MM.1S (cell line): Measurements from ENCODE around the gene BRD8.
A peak's percentile ranks its signal among the peaks of the same experiment; 100 is the strongest.

Source experiments
- DNase-seq: peaks from one replicate; pipeline ENCODE4 v3.0.0-alpha.2; 2015
- H2AFZ ChIP-seq: fragments of 300-600 bp; sonication (generic); 2 replicates; pipeline ENCODE4 v1.6.0; 2016; ENCODE audit warnings: antibody characterized with exemption, low read length
- H3F3A ChIP-seq: fragments of 300-600 bp; sonication (generic); 2 replicates; pipeline ENCODE4 v1.6.1; 2016; ENCODE audit warnings: mild to moderate bottlenecking, antibody characterized with exemption, low read length, moderate library complexity, mixed read lengths; ENCODE audit not compliant: insufficient read depth
- H3K27ac ChIP-seq: fragments of 300-600 bp; sonication (generic); 2 replicates; pipeline ENCODE4 v1.5.1; 2016; ENCODE audit warnings: mild to moderate bottlenecking, low read length
- H3K27me3 ChIP-seq: fragments of 300-600 bp; sonication (generic); replicated peaks from 2 replicates; pipeline ENCODE4 v1.6.0; 2016; ENCODE audit warnings: low read length; ENCODE audit not compliant: insufficient read depth
- H3K36me3 ChIP-seq: fragments of 300-600 bp; sonication (generic); replicated peaks from 2 replicates; pipeline ENCODE4 v1.6.1; 2016; ENCODE audit warnings: mild to moderate bottlenecking, low read length, mixed read lengths; ENCODE audit not compliant: insufficient read depth
- H3K4me1 ChIP-seq: fragments of 300-600 bp; sonication (generic); 2 replicates; pipeline ENCODE4 v1.6.1; 2016; ENCODE audit warnings: low read length, mixed read lengths
- H3K4me2 ChIP-seq: fragments of 300-600 bp; sonication (generic); 2 replicates; pipeline ENCODE4 v1.6.0; 2016; ENCODE audit warnings: low read depth, low read length
- H3K4me3 ChIP-seq: fragments of 300-600 bp; sonication (generic); 2 replicates; pipeline ENCODE4 v1.5.1; 2016; ENCODE audit warnings: low read length, mixed read lengths
- H3K79me2 ChIP-seq: fragments of 300-600 bp; sonication (generic); 2 replicates; pipeline ENCODE4 v1.6.1; 2016; ENCODE audit warnings: mixed run types, low read length, mixed read lengths
- H3K9ac ChIP-seq: fragments of 300-600 bp; sonication (generic); 2 replicates; pipeline ENCODE4 v1.6.1; 2016; ENCODE audit warnings: low read length, mixed read lengths
- H3K9me2 ChIP-seq: fragments of 300-600 bp; sonication (generic); replicated peaks from 2 replicates; pipeline ENCODE4 v1.6.1; 2016; ENCODE audit warnings: mild to moderate bottlenecking, low read length, mixed read lengths; ENCODE audit not compliant: insufficient read depth
- H3K9me3 ChIP-seq: fragments of 300-600 bp; sonication (generic); replicated peaks from 2 replicates; pipeline ENCODE4 v1.6.1; 2016; ENCODE audit warnings: mild to moderate bottlenecking, low read length, mixed read lengths; ENCODE audit not compliant: insufficient read depth
- H4K20me1 ChIP-seq: fragments of 300-600 bp; sonication (generic); 2 replicates; pipeline ENCODE4 v1.6.1; 2016; ENCODE audit warnings: mild to moderate bottlenecking, low read length, moderate library complexity, mixed read lengths; ENCODE audit not compliant: insufficient read depth
- EZH2 ChIP-seq: fragments of 300-600 bp; sonication (generic); optimal IDR thresholded peaks from 2 replicates; pipeline ENCODE3; 2017; ENCODE audit warnings: low read depth, mild to moderate bottlenecking, antibody characterized with exemption, low read length, mixed read lengths
- EZH2phosphoT487 ChIP-seq: fragments of 300-600 bp; sonication (generic); IDR thresholded peaks from 2 replicates; pipeline ENCODE4 v1.6.1; 2018; ENCODE audit warnings: antibody characterized with exemption, low read length
- TF ChIP-seq, protein P1 (sequence below): fragments of 300-600 bp; sonication (generic); IDR thresholded peaks from 2 replicates; pipeline ENCODE4 v1.5.1; 2016; ENCODE audit warnings: antibody characterized with exemption, low read length, mixed read lengths

The BRD8 gene

DNA sequence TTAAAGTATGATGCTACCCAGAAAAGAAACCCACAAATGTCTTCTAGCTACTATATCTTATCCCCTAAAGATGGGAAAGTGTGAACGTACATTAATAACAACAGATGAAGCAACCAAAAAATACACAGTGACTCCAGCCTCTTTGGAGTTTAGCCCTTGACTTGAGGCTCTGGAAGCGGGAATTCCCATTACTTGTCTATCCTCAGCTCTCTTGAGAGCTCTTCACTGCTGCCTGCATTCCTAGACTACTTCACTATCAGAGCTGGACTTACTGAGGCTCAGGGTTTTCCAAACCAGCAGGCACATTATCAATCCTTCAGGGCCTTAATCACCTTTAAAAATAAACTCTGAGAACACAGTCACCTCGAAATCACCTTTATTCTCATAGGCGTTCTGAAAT lies 38.2 kb downstream of the BRD8 start:
- Histone ChIP-seq H3K9me3 (no peaks in the 10 kb centered on the region), H3K4me2 (no peak overlapping the region), H2AFZ (no peak overlapping the region), H3F3A (no peaks in the 10 kb centered on the region), H3K27me3 (no peaks in the 10 kb centered on the region), H3K4me1 (no peaks in the 10 kb centered on the region), H3K4me3 (no peak overlapping the region), H3K27ac (no peak overlapping the region), H3K9me2 (no peaks in the 10 kb centered on the region), H4K20me1 (no peaks in the 10 kb centered on the region), H3K36me3 (no peaks in the 10 kb centered on the region), H3K9ac (no peak overlapping the region), H3K79me2 (no peaks in the 10 kb centered on the region)
- TF ChIP-seq, protein P1, sequence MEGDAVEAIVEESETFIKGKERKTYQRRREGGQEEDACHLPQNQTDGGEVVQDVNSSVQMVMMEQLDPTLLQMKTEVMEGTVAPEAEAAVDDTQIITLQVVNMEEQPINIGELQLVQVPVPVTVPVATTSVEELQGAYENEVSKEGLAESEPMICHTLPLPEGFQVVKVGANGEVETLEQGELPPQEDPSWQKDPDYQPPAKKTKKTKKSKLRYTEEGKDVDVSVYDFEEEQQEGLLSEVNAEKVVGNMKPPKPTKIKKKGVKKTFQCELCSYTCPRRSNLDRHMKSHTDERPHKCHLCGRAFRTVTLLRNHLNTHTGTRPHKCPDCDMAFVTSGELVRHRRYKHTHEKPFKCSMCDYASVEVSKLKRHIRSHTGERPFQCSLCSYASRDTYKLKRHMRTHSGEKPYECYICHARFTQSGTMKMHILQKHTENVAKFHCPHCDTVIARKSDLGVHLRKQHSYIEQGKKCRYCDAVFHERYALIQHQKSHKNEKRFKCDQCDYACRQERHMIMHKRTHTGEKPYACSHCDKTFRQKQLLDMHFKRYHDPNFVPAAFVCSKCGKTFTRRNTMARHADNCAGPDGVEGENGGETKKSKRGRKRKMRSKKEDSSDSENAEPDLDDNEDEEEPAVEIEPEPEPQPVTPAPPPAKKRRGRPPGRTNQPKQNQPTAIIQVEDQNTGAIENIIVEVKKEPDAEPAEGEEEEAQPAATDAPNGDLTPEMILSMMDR, result no peak
- no peak for TF ChIP-seq EZH2
- no peak for TF ChIP-seq EZH2phosphoT487
- DNase-seq, result no peak

DNA sequence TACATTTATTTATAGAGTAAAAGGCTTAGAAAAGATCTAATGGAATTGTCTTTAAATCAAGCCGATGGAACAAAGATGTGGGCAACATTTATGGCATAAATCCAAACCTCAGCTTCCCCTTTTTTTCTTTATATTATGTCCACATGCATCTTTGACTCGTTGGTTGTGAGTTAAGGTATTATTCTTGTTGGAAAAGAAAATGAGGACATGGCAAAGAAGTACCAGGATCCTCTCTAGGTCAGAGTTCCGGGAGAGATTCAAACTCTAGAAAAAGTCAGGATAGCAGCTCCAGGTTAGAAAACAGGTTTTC lies 38.7 kb downstream of the BRD8 start:
- H3K36me3 ChIP-seq, result no peaks in the 10 kb centered on the region
- no peak for DNase-seq
- no peaks in the 10 kb centered on the region for H3K4me1 ChIP-seq
- H3K79me2 ChIP-seq, result no peaks in the 10 kb centered on the region
- H2AFZ ChIP-seq, result peak overlapping the region; percentile 52
- no peaks in the 10 kb centered on the region for H3K9me2 ChIP-seq
- no peaks in the 10 kb centered on the region for H3F3A ChIP-seq
- H3K9ac ChIP-seq, result no peak overlapping the region; the same call in 1 of the 2 replicates
- no peaks in the 10 kb centered on the region for H4K20me1 ChIP-seq
- no peaks in the 10 kb centered on the region for H3K27me3 ChIP-seq
- no peaks in the 10 kb centered on the region for H3K9me3 ChIP-seq
- peak overlapping the region; percentile 49 for H3K4me2 ChIP-seq
- no peak overlapping the region for H3K27ac ChIP-seq
- TF ChIP-seq, protein P1, result no peak
- TF ChIP-seq EZH2 (no peak), EZH2phosphoT487 (no peak)
- H3K4me3 ChIP-seq, result peak overlapping the region; percentile 40

DNA sequence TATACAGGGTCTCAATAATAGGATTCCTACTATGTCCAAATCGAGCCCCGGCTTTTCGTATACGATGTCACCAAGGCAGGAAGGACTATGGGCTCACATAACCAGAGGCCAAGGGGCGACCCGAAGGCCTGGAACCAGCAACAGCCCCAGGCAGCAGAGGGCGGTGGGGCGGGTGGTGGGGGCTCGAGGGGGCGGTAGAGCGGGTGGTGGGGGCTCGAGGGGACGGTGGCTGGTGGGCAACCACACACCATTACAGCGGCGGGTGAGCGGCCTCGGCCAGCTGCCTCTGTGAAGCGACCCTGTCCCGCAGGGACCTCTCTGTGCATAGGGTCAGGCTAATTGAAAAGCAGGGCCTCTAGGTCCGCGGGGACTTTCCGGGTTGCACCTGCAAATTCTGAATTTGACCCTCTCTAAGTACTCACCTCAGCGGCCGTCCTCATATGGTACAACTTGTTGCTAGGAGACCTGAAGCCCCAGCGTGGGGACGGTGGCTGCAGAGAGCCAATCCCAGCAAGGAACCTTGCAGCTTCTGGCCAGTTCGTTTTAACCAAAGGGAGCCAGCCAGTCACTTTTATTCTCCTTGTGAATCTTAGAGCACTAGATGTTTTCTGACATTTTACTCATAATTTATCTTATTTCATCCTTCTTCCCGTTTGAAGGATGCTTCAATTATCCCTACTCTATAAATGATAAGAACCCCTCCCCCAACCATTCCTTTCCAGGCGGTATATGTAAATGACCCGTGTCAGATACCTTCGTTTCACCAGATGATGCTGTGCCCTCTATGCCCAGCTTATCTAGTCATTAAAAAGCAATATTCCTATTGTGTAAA lies 39.3 kb downstream of the BRD8 start, which contains the start of gene NME5:
Gene NME5 (minus strand): TSS at position 480 of the 832 bp plus-strand sequence. CDS start 648 bp downstream, outside the sequence.
- H3K4me3 ChIP-seq, result peak within 1 kb of the TSS; percentile 40

More for the DNA sequence above, 39.3 kb downstream of the BRD8 start, which contains the start of gene NME5:
- Histone ChIP-seq H3K79me2 (no peaks in the 10 kb centered on the region), H3F3A (no peaks in the 10 kb centered on the region), H3K36me3 (no peaks in the 10 kb centered on the region), H3K4me1 (no peaks in the 10 kb centered on the region), H3K9me2 (no peaks in the 10 kb centered on the region), H3K27ac (no peak within 1 kb of the TSS), H3K9ac (no peak within 1 kb of the TSS; the same call in 1 of the 2 replicates), H4K20me1 (no peaks in the 10 kb centered on the region), H3K27me3 (no peaks in the 10 kb centered on the region), H3K9me3 (no peaks in the 10 kb centered on the region), H2AFZ (peak within 1 kb of the TSS; percentile 52), H3K4me2 (peak within 1 kb of the TSS; percentile 49)
- peak; percentile 75 for DNase-seq
- TF ChIP-seq EZH2phosphoT487 (no peak), EZH2 (no peak)
- TF ChIP-seq, protein P1, result no peak
